Activated CD8-positive, alpha-beta T cell treated with anti-CD3 and anti-CD28 coated beads, Interleukin-2, amount 10 ng/mL, durations not matched to agents 7 days and 5 days (primary cell): Measurements from ENCODE around the gene CMTM4. TPM values are rescaled to one million over a fixed set of nuclear protein-coding genes. Genes with fewer than 3 reads are reported as not detected.
A peak's percentile ranks its signal among the peaks of the same experiment; 100 is the strongest.
"Not testable (repeated sequence)": the region's sequence is repeated elsewhere in the genome, so short reads cannot be mapped to it uniquely, and the experiment has no call there.

Source experiments
- ATAC-seq: fragments of 150-1000 bp; cut with Tn5 transposase; one replicate; pipeline ENCODE4 v1.10.0; 2021; ENCODE audit warnings: moderate library complexity
- CTCF ChIA-PET: fragments of 350-600 bp; sonication (Branson Sonifier 250); formaldehyde crosslinking; loops from one replicate; lab custom pipeline; 2021; ENCODE audit warnings: antibody characterized with exemption; lab: Charles Lee
- POLR2A ChIA-PET: fragments of 350-600 bp; sonication (Branson Sonifier 250); formaldehyde crosslinking; loops from one replicate; lab custom pipeline; 2021; ENCODE audit warnings: antibody characterized with exemption; lab: Charles Lee
- DNase-seq: peaks from one replicate; pipeline ENCODE4 v3.0.0-alpha.2; 2020
- H3K27ac Mint-ChIP-seq: one replicate; pipeline ENCODE4 v1.8.0; 2021; ENCODE audit warnings: mild to moderate bottlenecking, mixed read lengths
- H3K27me3 Mint-ChIP-seq: one replicate; pipeline ENCODE4 v1.8.0; 2021; ENCODE audit warnings: low read depth, mixed read lengths
- H3K36me3 Mint-ChIP-seq: one replicate; pipeline ENCODE4 v1.8.0; 2021; ENCODE audit warnings: low read depth, mixed read lengths
- H3K4me1 Mint-ChIP-seq: one replicate; pipeline ENCODE4 v1.8.0; 2021; ENCODE audit warnings: low read depth, mixed read lengths
- H3K4me3 Mint-ChIP-seq: one replicate; pipeline ENCODE4 v1.8.0; 2021; ENCODE audit warnings: mild to moderate bottlenecking, mixed read lengths
- H3K9me3 Mint-ChIP-seq: one replicate; pipeline ENCODE4 v1.8.0; 2022; ENCODE audit warnings: mixed read lengths; ENCODE audit not compliant: insufficient read depth
- total RNA-seq, 2 experiments: library from RNA; stranded (reverse); gene quantifications; one replicate each; pipeline ENCODE4 v1.2.3, GENCODE V29; 2021

CMTM4 gene
- total RNA-seq, 2 experiments from 2014 or later: 1.2 TPM

DNA sequence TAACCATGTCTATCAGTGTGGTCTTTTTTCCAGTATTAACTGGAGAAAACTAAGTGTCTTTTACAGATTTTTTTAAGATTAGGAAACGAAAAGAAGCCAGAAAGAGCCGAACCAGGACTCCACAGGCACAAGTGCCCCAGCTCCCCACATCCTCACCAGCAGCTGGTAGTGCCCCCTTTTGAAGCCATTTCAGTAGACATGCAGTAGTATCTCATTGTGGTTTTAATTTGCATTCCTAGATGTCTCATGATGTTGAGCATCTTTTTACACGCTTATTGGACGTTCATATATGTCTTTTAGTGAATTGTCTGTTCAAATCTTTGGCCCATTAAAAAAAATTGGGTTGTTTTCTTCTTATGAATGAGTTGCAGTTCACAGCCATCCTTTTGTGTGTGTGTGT, 96.8 kb downstream of the CMTM4 start:
- Mint-ChIP-seq H3K9me3 (no peaks in the 10 kb centered on the region), H3K4me1 (peaks cover 63% of the 10 kb centered on the region), H3K36me3 (peaks cover 15% of the 10 kb centered on the region), H3K27me3 (no peaks in the 10 kb centered on the region), H3K27ac (peak overlapping the region; percentile 78), H3K4me3 (peak overlapping the region; percentile 16)
- POLR2A ChIA-PET: interaction anchor here (1.0 kb wide), 1 partner anchor 47 kb away, joined by 3 read pairs; the partner anchor contains the start of gene CKLF
- CTCF ChIA-PET: interaction anchor here (1.2 to 3.2 kb wide), 3 partner anchors 9 to 77 kb away, joined by 3 to 25 read pairs (median 5); no protein-coding TSS in a partner anchor
- peak; percentile 52 for DNase-seq
- no peak for ATAC-seq

DNA sequence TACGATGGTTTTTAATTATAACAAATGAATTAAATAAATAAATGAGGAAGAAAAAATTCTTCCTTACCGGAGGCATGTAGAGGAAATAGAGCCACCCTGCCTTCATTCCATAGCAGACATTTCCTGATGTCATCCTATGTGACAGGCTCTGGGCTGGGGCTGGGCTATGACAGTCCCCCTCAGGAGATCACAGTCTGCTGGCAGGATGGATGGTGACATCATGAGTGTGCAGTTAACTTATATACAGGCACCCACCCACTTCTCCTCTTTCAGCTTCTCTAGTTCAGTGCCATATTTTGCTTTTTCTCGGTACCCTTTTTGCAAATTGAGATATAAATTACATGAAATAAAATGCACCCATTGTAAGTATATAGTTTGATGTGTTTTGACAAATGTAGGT, 98.4 kb downstream of the CMTM4 start:
- Mint-ChIP-seq H3K36me3 (peaks cover 15% of the 10 kb centered on the region), H3K9me3 (peaks cover 5% of the 10 kb centered on the region), H3K4me1 (peaks cover 58% of the 10 kb centered on the region), H3K27me3 (no peaks in the 10 kb centered on the region), H3K27ac (peak overlapping the region; percentile 92), H3K4me3 (peak overlapping the region; percentile 30)
- peak; percentile 70 for ATAC-seq
- peak; percentile 64 for DNase-seq
- ChIA-PET CTCF (interaction anchor here (0.6 to 4.2 kb wide), 10 partner anchors 8 to 270 kb away, joined by 3 to 25 read pairs (median 6); no protein-coding TSS in a partner anchor), POLR2A (interaction anchor here (0.6 to 2.4 kb wide), 8 partner anchors 10 to 190 kb away, joined by 3 to 9 read pairs (median 4); partner anchors contain the start of genes CKLF and CMTM2)

DNA sequence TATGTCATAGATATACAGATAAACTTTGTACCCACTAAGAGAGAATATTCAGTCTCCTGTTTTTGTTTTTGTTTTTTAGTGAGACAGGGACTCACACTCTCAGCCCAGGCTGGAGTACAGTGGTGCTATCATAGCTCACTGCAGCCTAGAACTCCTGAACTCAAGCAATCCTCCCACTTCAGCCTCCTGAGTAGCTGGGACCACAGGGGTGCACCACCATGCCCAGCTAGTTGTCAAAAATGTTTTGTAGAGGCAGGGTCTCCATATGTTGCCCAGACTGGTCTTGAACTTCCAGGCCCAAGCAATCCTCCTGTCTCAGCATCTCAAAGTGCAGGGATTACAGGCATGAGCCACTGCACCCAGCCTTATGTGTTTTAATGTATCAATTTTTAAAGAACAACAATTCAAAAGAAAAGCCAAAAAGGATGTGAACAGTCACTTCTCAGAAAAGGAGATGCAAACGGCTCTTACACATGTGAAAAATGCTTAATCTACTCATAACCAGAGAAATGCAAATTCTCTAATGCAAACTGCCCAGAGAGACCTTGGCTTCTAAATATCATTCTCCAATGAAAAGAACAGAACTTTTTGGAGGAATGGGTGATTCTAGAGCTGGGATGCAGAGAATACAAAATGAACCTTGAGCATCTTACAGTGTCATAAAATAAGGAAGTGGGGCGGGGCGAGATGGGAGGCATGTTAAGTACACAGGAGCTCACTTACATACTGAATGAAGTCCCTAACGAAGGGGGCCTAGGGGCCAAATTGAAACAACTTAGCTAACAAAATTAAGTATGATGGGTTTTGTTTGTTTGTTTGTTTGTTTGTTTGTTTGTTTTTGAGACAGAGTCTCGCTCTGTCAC, 99.3 kb downstream of the CMTM4 start:
- DNase-seq: peak; percentile 57
- H3K27me3 Mint-ChIP-seq: no peaks in the 10 kb centered on the region
- ChIA-PET CTCF (interaction anchor here (1.2 to 4.2 kb wide), 8 partner anchors 8 to 190 kb away, joined by 3 to 25 read pairs (median 6); no protein-coding TSS in a partner anchor), POLR2A (interaction anchor here (0.6 to 2.4 kb wide), 6 partner anchors 11 to 189 kb away, joined by 4 to 9 read pairs (median 4); partner anchors contain the start of genes CKLF and CMTM2)
- H3K4me3 Mint-ChIP-seq: peak overlapping the region; percentile 61
- peak overlapping the region; percentile 92 for H3K27ac Mint-ChIP-seq
- peaks cover 15% of the 10 kb centered on the region for H3K36me3 Mint-ChIP-seq
- peaks cover 51% of the 10 kb centered on the region for H3K4me1 Mint-ChIP-seq
- H3K9me3 Mint-ChIP-seq: peaks cover 5% of the 10 kb centered on the region
- ATAC-seq: peak; percentile 45

DNA sequence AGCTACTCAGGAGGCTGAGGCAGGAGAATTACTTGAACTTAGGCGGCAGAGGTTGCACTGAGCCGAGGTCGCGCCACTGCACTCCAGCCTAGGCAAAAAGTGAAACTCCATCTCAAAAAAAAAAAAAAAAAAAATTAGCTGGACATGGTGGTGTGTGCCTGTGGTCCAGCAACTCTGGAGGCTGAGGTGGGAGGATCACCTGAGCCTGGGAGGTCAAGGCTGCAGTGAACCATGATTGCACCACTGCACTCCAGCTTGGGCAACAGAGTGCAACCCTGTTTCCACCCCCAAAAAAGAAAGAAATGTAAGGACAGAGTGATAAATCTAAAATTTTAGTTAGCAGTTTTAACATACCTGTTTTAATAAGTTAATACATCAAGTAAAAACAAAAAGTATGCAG, 100.0 kb downstream of the CMTM4 start:
- not testable (repeated sequence) for H3K27me3 Mint-ChIP-seq, DNase-seq, ATAC-seq, H3K9me3 Mint-ChIP-seq, H3K4me3 Mint-ChIP-seq
- ChIA-PET POLR2A (interaction anchor here (0.6 to 2.4 kb wide), 5 partner anchors 12 to 74 kb away, joined by 3 to 9 read pairs (median 4); partner anchors contain the start of genes CKLF and CMTM2), CTCF (interaction anchor here (1.8 to 4.2 kb wide), 4 partner anchors 10 to 54 kb away, joined by 5 to 24 read pairs (median 8); no protein-coding TSS in a partner anchor)
- Mint-ChIP-seq H3K27ac (peak overlapping the region; percentile 92), H3K36me3 (peaks cover 12% of the 10 kb centered on the region), H3K4me1 (peaks cover 55% of the 10 kb centered on the region)

DNA sequence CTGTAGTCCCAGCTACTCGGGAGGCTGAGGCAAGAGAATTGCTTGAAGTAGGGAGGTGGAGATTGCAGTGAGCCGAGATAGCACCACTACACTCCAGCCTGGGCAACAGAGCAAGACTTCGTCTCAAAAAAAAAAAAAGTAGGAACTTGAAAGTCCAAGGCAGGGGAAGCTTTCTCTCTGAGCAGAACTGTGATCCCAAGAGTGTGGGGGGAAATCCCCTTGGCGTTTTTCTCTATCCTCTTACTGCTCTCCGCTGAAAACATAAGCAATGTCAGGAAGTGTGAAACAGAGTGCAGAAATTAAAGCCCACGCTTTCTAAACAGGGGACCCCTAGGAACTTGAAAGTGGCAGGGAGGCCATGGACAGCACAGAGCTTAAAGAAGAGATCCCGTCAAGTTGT, 101.8 kb downstream of the CMTM4 start:
- H3K9me3 Mint-ChIP-seq: peaks cover 5% of the 10 kb centered on the region
- H3K36me3 Mint-ChIP-seq: peaks cover 2% of the 10 kb centered on the region
- peaks cover 58% of the 10 kb centered on the region for H3K4me1 Mint-ChIP-seq
- H3K27ac Mint-ChIP-seq: no peak overlapping the region
- H3K27me3 Mint-ChIP-seq: no peaks in the 10 kb centered on the region
- ChIA-PET CTCF (interaction anchor here (0.8 to 1.8 kb wide), 3 partner anchors 9 to 236 kb away, joined by 3 to 4 read pairs (median 4); partner anchors contain the start of gene NAE1), POLR2A (no interaction called here)
- no peak for DNase-seq
- no peak for ATAC-seq
- H3K4me3 Mint-ChIP-seq: no peak overlapping the region

DNA sequence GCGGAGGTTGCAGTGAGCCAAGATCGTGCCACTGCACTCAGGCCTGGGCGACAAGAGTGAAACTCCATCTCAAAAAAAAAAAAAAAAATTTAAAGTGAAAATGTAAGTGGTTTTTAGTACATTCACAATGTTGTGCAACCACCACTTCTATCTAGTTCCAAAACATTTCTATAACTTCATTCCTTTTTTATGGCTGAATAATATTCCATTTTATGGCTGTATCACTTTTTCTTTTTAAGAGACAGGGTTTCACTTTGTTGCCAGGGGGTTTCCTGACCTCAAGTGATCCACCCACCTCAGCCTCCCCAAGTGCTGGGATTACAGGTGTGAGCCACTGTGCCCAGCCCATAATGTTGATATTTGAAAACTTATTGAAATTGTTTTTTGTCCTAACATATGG, 103.7 kb downstream of the CMTM4 start:
- Mint-ChIP-seq H3K9me3 (peaks cover 5% of the 10 kb centered on the region), H3K4me1 (peaks cover 58% of the 10 kb centered on the region), H3K27me3 (no peaks in the 10 kb centered on the region), H3K4me3 (no peak overlapping the region), H3K36me3 (no peaks in the 10 kb centered on the region), H3K27ac (no peak overlapping the region)
- DNase-seq (no peak), ATAC-seq (no peak)
- CTCF ChIA-PET: no interaction called here
- POLR2A ChIA-PET: no interaction called here

DNA sequence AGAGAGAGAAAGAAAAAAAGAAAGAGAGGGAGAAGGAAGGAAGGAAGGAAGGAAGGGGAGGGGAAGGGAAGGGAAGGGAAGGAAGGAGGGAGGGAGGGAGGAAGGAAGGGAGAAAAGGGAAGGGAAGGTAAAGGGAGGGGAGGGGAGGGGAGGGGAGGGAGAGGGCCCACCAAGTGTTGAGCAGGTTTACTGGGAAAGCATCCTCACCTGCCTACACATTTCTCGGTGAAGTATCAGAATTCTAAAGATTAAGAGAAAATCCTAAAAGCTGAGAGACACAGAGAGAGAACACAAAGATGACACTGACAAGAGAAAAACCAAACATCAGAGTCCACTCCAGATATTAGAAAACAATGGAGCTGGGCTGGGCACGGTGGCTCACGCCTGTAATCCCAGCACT, 104.3 kb downstream of the CMTM4 start:
- Mint-ChIP-seq H3K4me3 (no peak overlapping the region), H3K9me3 (peaks cover 5% of the 10 kb centered on the region), H3K4me1 (peaks cover 58% of the 10 kb centered on the region), H3K27ac (no peak overlapping the region), H3K36me3 (no peaks in the 10 kb centered on the region), H3K27me3 (no peaks in the 10 kb centered on the region)
- DNase-seq (no peak), ATAC-seq (no peak)
- ChIA-PET CTCF (interaction anchor here (1.0 kb wide), 1 partner anchor 11 kb away, joined by 3 read pairs; no protein-coding TSS in a partner anchor), POLR2A (no interaction called here)

DNA sequence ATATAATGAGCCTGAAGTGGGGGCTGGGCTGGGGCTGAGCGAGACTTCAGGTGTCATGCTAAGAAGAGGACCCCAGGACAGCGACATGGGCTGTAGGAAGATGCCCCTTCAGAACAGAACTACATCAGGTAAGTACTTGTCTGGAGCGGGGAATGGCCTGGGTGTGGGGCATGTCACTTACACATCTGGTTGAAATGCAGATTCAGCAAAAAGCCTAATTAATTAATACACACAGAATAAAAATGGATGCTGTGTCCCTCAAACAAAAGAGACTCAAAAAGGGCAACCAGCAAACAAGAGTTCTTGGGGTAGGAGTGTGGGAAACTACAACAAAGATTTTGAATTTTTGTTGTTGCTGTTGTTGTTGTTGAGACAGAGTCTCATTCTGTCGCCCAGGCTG, 105.5 kb downstream of the CMTM4 start:
- Mint-ChIP-seq H3K4me1 (peaks cover 54% of the 10 kb centered on the region), H3K9me3 (peaks cover 5% of the 10 kb centered on the region), H3K27ac (no peak overlapping the region), H3K36me3 (no peaks in the 10 kb centered on the region), H3K4me3 (peak overlapping the region; percentile 77), H3K27me3 (no peaks in the 10 kb centered on the region)
- DNase-seq: no peak
- ATAC-seq: no peak
- POLR2A ChIA-PET: interaction anchor here (2.3 to 2.5 kb wide), 2 partner anchors 13 to 38 kb away, joined by 16 to 21 read pairs; partner anchors contain the start of genes CKLF and CMTM3
- CTCF ChIA-PET: interaction anchor here (0.9 to 3.1 kb wide), 17 partner anchors 8 to 249 kb away, joined by 3 to 57 read pairs (median 12); partner anchors contain the start of genes CKLF, CMTM2 and CMTM3

DNA sequence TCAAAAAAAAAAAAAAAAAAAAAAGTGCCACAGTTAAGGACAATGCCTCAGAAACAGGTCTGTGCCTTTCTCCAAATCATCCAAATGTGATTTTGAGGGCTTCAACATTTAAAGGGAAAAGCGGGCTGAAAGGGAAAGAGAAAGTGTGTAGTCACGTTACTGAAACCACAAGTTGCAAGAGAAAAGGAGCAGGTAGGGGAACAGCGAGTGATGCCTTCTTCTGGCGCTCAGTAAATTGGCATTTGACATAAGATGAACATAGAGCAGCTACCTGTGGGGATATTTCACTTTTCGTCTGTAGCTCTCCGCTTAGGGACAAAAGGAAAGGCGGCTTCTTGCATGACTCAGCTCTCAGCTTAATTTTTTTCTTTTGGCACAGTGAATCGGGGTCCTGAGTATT, 106.2 kb downstream of the CMTM4 start:
- no peaks in the 10 kb centered on the region for H3K36me3 Mint-ChIP-seq
- POLR2A ChIA-PET: interaction anchor here (2.3 to 2.5 kb wide), 2 partner anchors 14 to 38 kb away, joined by 16 to 21 read pairs; partner anchors contain the start of genes CKLF and CMTM3
- peaks cover 57% of the 10 kb centered on the region for H3K4me1 Mint-ChIP-seq
- peak; percentile 58 for DNase-seq
- peak overlapping the region; percentile 77 for H3K4me3 Mint-ChIP-seq
- CTCF ChIA-PET: interaction anchor here (0.9 to 3.1 kb wide), 21 partner anchors 8 to 248 kb away, joined by 3 to 57 read pairs (median 7); partner anchors contain the start of genes CKLF, CMTM2 and CMTM3
- H3K27me3 Mint-ChIP-seq: no peaks in the 10 kb centered on the region
- ATAC-seq: peak; percentile 64
- H3K27ac Mint-ChIP-seq: peak overlapping the region; percentile 84
- H3K9me3 Mint-ChIP-seq: peaks cover 5% of the 10 kb centered on the region

DNA sequence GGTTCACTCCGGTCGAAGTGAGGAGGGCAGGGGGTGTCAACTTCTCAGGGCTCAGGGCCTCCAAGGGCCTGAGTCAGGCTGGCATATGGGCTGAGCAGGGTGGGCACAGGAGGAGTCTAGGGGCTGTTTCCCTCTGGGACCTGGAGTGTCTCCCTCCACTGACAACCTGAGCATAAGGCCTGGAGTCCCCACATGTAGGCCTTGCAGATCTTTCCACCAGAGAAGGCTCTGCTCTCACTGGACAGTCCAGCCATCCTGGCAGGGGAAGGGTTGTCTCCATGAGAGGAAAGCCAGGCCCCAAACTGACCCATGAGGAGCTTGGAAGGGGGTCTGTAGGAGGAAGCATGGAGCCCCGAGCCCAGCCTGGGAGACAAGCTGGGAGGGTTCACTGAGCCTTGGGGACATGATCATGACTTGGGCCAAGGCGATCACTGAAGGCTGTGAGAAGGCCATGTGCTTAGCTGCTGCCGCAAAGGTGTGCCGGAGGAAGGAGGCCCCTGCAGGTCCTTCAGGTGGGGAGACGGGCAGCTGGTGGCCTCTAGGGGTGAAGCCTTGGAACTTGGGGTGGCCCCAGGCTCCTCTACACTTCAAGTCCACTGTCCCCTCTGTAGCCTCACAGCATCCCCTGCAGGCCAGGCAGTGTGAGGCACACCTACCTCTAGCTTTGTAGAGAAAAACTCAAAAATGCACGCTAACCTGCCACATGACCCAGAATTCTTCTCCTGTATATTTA, 107.4 kb downstream of the CMTM4 start:
- Mint-ChIP-seq H3K36me3 (no peaks in the 10 kb centered on the region), H3K9me3 (peaks cover 5% of the 10 kb centered on the region), H3K4me1 (peaks cover 52% of the 10 kb centered on the region), H3K27me3 (no peaks in the 10 kb centered on the region), H3K4me3 (peak overlapping the region; percentile 55), H3K27ac (peak overlapping the region; percentile 55)
- ATAC-seq (peak; percentile 88), DNase-seq (peak; percentile 83)
- ChIA-PET POLR2A (interaction anchor here (2.3 to 2.5 kb wide), 2 partner anchors 15 to 36 kb away, joined by 16 to 21 read pairs; partner anchors contain the start of genes CKLF and CMTM3), CTCF (interaction anchor here (0.5 to 3.1 kb wide), 33 partner anchors 9 to 232 kb away, joined by 3 to 57 read pairs (median 7); partner anchors contain the start of genes CKLF, CMTM2 and CMTM3)
